Left ventricle myocardium inferior (tissue), 1 donor: ENCODE measurements around the gene NPPC. TPM values are rescaled to one million over a fixed set of nuclear protein-coding genes. Genes with fewer than 3 reads are reported as not detected.

Experiments
- DNase-seq: peaks from one replicate; pipeline ENCODE4 v3.0.0-alpha.2; 2020
- H3K27ac ChIP-seq: fragments of 200-600 bp; replicated peaks from 2 replicates; pipeline ENCODE4 v1.8.0; 2021
- H3K27me3 ChIP-seq: fragments of 200-600 bp; 2 replicates; pipeline ENCODE4 v1.8.0; 2021; ENCODE audit warnings: low read depth
- H3K36me3 ChIP-seq: fragments of 200-600 bp; 2 replicates; pipeline ENCODE4 v1.8.0; 2021
- H3K4me1 ChIP-seq: fragments of 200-600 bp; 2 replicates; pipeline ENCODE4 v1.8.0; 2021
- H3K4me3 ChIP-seq: fragments of 200-600 bp; 2 replicates; pipeline ENCODE4 v1.8.0; 2021; ENCODE audit warnings: mild to moderate bottlenecking, moderate library complexity
- H3K9me3 ChIP-seq: fragments of 200-600 bp; replicated peaks from 2 replicates; pipeline ENCODE4 v1.8.0; 2021
- intact Hi-C: fragments of 100-400 bp; cut with micrococcal nuclease; formaldehyde crosslinking; loops from one replicate; pipeline ENCODE4 v1.11.0; 2022
- total RNA-seq: library from RNA; stranded (reverse); fragmentation: NEBNext Ultra II Directional; extraction: Animal tissue kit (Norgen Biotek cat#: 25700); gene quantifications from one replicate; pipeline ENCODE4 v1.2.1, GENCODE V29; 2021
- TF ChIP-seq, protein P1 (sequence below): fragments of 200-600 bp; IDR thresholded peaks from 2 replicates; pipeline ENCODE4 v1.8.0; 2021; ENCODE audit warnings: antibody characterized with exemption, mild to moderate bottlenecking, borderline replicate concordance
- donor health status: DM: no; HTN: yes; CAD: no; lungs with severe emphysema.

NPPC gene
- total RNA-seq, 1 donor from 2014 or later: 3.0 TPM

DNA sequence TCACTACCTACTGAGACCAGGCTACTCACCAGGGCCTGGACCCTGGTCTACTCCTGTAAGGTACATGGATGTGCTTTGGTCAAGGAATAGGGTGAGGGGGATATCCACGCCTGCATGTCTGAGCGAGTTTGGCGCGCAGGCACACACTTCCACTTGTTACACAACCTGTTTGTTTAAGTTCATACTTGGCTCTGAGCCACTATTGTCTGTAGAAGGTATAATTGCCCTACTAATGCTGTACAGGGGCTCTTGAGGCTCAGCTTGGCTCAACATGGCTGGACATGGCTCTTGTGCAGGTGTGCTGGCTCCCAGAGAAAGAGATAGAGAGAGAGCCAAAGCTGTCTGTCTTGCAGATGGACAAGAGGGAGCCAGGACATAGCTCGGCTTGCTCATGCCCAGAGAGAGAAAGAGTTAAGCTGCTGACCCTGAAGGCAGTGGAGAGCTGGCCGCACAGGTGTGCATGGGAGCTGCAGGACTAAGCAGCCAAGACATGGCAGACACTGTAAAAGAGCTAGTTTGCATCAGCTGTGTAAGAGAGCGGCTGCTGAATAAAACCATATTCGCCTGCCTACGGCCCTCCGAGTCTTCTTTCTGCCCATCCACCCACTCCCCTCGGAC lies 35.2 kb downstream of the NPPC start:
- TF ChIP-seq, protein P1, sequence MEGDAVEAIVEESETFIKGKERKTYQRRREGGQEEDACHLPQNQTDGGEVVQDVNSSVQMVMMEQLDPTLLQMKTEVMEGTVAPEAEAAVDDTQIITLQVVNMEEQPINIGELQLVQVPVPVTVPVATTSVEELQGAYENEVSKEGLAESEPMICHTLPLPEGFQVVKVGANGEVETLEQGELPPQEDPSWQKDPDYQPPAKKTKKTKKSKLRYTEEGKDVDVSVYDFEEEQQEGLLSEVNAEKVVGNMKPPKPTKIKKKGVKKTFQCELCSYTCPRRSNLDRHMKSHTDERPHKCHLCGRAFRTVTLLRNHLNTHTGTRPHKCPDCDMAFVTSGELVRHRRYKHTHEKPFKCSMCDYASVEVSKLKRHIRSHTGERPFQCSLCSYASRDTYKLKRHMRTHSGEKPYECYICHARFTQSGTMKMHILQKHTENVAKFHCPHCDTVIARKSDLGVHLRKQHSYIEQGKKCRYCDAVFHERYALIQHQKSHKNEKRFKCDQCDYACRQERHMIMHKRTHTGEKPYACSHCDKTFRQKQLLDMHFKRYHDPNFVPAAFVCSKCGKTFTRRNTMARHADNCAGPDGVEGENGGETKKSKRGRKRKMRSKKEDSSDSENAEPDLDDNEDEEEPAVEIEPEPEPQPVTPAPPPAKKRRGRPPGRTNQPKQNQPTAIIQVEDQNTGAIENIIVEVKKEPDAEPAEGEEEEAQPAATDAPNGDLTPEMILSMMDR: no peak
- Histone ChIP-seq H3K4me3 (no peak overlapping the region), H3K9me3 (peaks cover 1% of the 10 kb centered on the region), H3K27ac (no peak overlapping the region), H3K4me1 (no peaks in the 10 kb centered on the region), H3K27me3 (peaks cover 44% of the 10 kb centered on the region), H3K36me3 (no peaks in the 10 kb centered on the region)
- DNase-seq: no peak
- intact Hi-C loops: no loop called here

- Histone ChIP-seq H3K36me3 (no peaks in the 10 kb centered on the region), H3K4me3 (no peak overlapping the region), H3K4me1 (no peaks in the 10 kb centered on the region), H3K9me3 (peaks cover 5% of the 10 kb centered on the region), H3K27ac (no peak overlapping the region), H3K27me3 (peaks cover 76% of the 10 kb centered on the region)
- DNase-seq: no peak
- TF ChIP-seq, protein P1: no peak
- intact Hi-C loops: no loop called here
Measured at GRCh38 chr2:231887756-231888155, 38.4 kb downstream of the NPPC start.

DNA sequence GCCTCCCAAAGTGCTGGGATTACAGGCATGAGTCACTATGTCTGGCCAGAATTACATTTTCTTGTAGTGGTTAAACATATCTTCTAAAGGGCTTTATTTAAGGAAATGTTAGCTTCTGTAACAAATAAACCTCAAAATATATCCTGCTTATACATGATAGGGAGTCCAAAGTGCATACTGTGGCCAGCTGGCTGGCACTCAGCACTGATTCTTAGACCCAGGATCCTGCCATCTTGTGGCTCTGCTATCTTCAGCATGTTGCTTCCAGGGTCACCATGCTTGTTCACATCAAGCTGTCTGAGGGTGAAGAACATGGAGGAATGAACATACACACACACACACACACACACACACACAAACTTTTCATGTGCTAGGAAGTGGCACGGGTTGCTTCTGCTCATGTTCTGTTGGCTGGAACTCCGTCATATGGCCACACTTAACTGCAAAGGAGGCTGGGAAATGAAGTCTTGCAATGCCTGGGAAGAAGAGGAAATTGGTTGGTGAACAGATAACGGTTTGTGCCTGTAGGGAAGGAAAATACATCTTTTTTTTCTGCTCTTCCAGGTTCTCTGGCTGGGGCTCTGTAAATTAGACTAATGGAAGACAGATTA lies 40.0 kb downstream of the NPPC start:
- Histone ChIP-seq H3K27ac (no peak overlapping the region), H3K27me3 (peaks cover 87% of the 10 kb centered on the region), H3K4me1 (no peaks in the 10 kb centered on the region), H3K36me3 (no peaks in the 10 kb centered on the region), H3K4me3 (no peak overlapping the region), H3K9me3 (peaks cover 5% of the 10 kb centered on the region)
- DNase-seq: no peak
- intact Hi-C loops: no loop called here
- TF ChIP-seq, protein P1: no peak

DNA sequence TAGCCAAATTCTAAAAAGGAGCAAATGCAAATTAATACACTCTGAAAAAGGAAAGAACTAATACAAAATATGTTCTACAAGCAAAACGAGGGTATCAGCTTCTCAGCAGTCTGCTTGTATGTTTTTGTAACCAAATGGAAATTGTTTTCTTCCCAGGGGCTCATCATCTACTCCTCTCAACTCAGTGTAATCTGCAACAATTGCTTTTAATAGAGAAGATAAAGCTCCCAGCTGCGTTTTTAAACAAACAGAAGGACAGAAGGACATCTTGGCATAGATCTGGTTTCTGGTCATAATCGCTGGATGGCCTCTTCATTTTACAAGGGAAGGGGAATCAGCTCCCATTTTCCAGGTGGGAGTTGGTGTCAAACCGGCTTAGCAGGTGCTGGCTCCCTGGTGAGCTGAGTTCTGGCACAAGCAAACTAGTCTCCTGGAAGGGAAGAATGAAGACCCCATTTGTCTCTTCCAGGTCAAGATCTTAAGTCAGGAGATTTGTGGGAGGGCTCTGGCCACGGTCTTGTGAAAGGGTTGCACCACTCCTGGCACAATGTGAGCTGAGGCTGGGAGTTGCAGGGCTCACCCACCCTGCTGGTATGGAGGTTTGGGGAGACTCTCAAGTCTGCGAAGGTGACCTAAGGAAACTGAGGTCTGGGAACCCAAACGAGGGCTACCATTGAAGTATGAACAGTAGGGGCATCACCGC lies 41.6 kb downstream of the NPPC start:
- intact Hi-C loops: no loop called here
- TF ChIP-seq, protein P1: no peak
- DNase-seq: no peak
- H3K4me3 ChIP-seq: no peak overlapping the region
- peaks cover 5% of the 10 kb centered on the region for H3K9me3 ChIP-seq
- no peaks in the 10 kb centered on the region for H3K36me3 ChIP-seq
- no peaks in the 10 kb centered on the region for H3K4me1 ChIP-seq
- peaks cover 74% of the 10 kb centered on the region for H3K27me3 ChIP-seq
- no peak overlapping the region for H3K27ac ChIP-seq

DNA sequence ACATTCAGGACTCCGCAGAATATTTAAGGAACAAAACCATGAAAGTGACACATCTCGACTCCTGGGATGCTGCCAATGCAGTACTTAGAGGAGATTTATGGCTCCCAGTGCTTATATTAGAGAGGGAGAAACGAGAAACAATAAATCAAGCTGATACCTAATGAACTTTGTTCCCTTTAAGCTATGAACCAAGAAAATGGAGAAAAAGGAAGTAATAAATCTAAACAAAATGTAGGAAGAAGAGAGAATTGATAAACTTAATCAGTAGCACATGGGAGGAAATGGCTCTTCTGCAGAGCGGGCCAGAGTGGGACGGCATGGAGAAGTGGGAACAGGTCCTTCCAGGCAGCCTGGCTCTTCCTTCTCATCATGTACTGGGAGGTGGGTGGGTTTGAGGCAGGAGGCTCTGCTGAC lies 42.7 kb downstream of the NPPC start:
- H3K9me3 ChIP-seq: peaks cover 5% of the 10 kb centered on the region
- no peak for DNase-seq
- TF ChIP-seq, protein P1: no peak
- H3K36me3 ChIP-seq: no peaks in the 10 kb centered on the region
- H3K4me3 ChIP-seq: no peak overlapping the region
- H3K27me3 ChIP-seq: peaks cover 71% of the 10 kb centered on the region
- intact Hi-C loops: no loop called here
- no peaks in the 10 kb centered on the region for H3K4me1 ChIP-seq
- H3K27ac ChIP-seq: no peak overlapping the region
